BE2C (cell line): ENCODE results near the gene DENND6A.

Experiments used
- DNase-seq: peaks from one replicate; pipeline ENCODE4 v3.0.0-alpha.2; 2020
- H3K27me3 ChIP-seq: fragments of 250-450 bp; sonication (Bioruptor Pico); 2 replicates; pipeline ENCODE4 v1.5.1; 2020; ENCODE audit warnings: mild to moderate bottlenecking
- H3K36me3 ChIP-seq: fragments of 250-450 bp; sonication (Bioruptor Pico); 2 replicates; pipeline ENCODE4 v1.5.1; 2020; ENCODE audit warnings: mild to moderate bottlenecking
- H3K4me1 ChIP-seq: fragments of 250-450 bp; sonication (Bioruptor Pico); 2 replicates; pipeline ENCODE4 v1.5.1; 2020
- H3K4me3 ChIP-seq: 2 replicates; pipeline ENCODE4 v1.5.1; 2011; ENCODE audit warnings: low read depth, low read length
- H3K9me3 ChIP-seq: fragments of 250-450 bp; sonication (Bioruptor Pico); 2 replicates; pipeline ENCODE4 v1.5.1; 2020
- TF ChIP-seq, protein P1 (sequence below): IDR thresholded peaks from 2 replicates; pipeline ENCODE4 v1.5.1; 2012; ENCODE audit warnings: mild to moderate bottlenecking, low read depth, low read length

The DENND6A gene

DNA sequence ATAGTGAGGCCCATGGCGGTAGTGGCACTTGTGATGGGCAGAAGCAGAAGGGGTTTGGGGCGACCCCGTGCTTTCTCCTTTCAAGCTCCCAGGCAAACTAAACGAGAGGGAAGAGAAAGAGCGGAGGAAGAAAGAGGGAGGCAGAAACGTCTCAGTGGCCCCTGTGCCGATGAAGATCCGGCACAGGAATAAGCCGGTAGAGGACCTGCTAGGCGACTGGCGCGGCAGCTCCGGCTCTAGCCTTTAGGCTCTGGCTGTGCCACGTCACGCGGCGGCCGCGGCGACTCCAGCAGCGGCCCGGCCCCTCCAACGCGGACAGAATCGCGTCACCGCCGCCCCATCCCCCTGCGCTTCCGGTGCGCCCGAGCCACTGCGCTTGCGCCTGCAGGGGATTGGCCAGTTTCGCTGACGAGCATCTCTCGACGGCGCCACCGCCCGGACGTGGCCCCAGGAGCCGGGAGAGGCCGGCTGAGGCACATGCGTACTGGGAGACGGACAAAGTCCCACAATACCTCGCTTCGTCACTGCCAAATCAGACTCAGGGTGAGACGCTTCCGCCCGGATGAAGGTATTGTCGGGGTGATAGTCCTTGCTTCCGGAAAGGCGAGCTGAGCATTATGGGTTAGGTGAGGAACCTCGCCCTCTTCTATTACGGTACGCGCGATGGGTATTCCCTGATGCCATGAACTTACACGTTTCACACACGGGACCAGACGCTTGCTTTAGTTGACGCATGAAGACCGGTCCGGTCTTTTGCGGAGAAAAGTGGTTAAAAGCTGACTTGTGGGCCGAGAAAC lies 95.6 kb downstream of the DENND6A start, which contains the start of gene ARF4:
Gene ARF4, minus strand, starts transcription at position 218 of the 797 bp plus-strand sequence. Its CDS starts 204 bp downstream, at position 14.
- Histone ChIP-seq H3K27me3 (no peaks in the 10 kb centered on the region), H3K4me3 (peak within 1 kb of the TSS; percentile 88), H3K9me3 (no peaks in the 10 kb centered on the region), H3K4me1 (no peaks in the 10 kb centered on the region), H3K36me3 (no peaks in the 10 kb centered on the region)
- peak; percentile 95 for DNase-seq
- TF ChIP-seq, protein P1, sequence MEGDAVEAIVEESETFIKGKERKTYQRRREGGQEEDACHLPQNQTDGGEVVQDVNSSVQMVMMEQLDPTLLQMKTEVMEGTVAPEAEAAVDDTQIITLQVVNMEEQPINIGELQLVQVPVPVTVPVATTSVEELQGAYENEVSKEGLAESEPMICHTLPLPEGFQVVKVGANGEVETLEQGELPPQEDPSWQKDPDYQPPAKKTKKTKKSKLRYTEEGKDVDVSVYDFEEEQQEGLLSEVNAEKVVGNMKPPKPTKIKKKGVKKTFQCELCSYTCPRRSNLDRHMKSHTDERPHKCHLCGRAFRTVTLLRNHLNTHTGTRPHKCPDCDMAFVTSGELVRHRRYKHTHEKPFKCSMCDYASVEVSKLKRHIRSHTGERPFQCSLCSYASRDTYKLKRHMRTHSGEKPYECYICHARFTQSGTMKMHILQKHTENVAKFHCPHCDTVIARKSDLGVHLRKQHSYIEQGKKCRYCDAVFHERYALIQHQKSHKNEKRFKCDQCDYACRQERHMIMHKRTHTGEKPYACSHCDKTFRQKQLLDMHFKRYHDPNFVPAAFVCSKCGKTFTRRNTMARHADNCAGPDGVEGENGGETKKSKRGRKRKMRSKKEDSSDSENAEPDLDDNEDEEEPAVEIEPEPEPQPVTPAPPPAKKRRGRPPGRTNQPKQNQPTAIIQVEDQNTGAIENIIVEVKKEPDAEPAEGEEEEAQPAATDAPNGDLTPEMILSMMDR = no peak

DNA sequence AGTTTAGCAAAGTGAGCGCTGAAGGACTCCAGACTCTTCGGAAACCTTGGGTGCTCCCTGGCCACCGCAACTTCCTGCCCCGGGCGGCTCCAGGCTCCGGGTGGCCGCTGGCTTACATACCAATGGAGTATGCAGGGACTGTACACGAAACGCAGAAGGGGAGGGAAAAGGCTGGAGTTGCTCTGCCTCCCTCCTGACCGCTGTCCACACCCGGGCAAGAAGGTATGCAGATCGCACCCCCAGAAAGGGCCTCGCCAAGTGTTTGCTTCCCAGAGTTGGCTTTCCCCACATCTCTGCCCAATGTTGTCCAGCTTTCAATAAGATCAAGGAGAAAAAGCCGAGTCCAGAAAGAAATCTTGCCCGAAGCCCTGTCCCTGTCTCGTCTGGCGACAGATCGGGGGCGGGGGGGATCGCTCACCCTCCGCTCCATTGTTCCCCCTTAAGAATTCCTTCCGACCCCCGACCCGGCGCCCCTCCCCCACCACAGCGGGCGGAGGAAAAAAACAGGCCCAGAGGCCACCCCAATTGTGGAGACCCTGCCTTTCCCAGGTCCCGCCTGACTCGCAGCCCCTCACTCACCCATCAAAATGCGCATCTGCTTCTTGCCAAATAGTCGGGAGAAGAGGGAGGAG lies 96.3 kb downstream of the DENND6A start:
- Histone ChIP-seq H3K4me1 (no peaks in the 10 kb centered on the region), H3K9me3 (no peaks in the 10 kb centered on the region), H3K27me3 (no peaks in the 10 kb centered on the region), H3K36me3 (no peaks in the 10 kb centered on the region), H3K4me3 (peak overlapping the region; percentile 88)
- DNase-seq = peak; percentile 42
- TF ChIP-seq, protein P1 = no peak

DNA sequence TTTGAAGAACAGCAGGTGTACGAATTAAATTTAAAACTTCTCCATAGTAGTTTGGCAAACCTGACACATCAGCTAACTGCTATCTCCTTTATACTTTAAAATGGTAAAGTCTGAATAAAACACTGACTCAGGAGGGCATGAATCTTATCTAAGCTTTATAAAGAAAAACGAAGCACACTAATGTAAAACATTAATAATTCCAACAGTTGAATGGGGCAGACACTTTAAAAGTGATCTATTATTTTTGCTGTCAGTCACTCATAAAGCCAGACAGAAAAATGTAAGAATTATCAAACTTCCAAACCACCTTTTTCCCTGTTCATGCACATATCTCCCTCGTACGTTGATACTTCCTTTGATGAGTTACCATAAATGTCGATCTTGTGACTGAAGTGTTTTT lies 98.3 kb downstream of the DENND6A start:
- Histone ChIP-seq H3K27me3 (no peaks in the 10 kb centered on the region), H3K36me3 (no peaks in the 10 kb centered on the region), H3K4me1 (no peaks in the 10 kb centered on the region), H3K4me3 (no peak overlapping the region), H3K9me3 (no peaks in the 10 kb centered on the region)
- TF ChIP-seq, protein P1 = no peak
- DNase-seq = no peak

DNA sequence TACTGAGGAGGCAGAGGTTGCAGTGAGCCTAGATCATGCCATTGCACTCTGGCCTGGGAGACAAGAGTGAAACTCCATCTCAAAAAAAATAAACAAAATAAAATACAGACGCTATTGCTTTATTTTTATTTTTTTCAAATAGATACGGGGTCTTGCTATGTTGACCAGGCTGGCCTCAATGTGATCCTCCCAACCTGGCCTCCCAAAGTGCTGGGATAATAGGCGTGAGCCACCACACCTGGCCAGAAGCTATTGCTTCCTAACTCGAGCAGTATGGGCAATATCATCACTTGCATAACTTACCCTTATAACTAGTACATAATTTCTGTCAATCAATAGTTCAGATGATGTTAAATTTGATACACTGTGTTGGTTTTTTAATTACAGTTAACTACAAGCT lies 98.7 kb downstream of the DENND6A start:
- DNase-seq = no peak
- H3K36me3 ChIP-seq = no peaks in the 10 kb centered on the region
- H3K9me3 ChIP-seq = no peaks in the 10 kb centered on the region
- no peaks in the 10 kb centered on the region for H3K27me3 ChIP-seq
- H3K4me1 ChIP-seq = no peaks in the 10 kb centered on the region
- H3K4me3 ChIP-seq = no peak overlapping the region
- TF ChIP-seq, protein P1 = no peak

DNA sequence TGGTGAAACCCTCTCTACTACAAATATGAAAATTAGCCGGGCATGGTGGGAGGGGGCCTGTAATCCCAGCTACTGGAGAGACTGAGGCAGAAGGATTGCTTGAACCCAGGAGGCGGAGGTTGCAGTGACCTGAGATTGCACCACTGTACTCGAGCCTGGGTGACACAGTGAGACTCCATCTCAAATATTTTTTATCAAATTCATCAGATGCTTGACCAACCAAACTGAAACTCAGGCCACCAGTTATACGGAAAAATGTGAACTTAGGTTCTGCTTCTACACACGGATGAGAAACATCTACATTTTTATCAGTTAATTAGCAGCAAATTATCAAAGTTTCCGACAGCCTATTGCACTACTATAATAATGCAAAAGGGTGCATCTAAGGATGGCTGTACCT lies 100.6 kb downstream of the DENND6A start:
- TF ChIP-seq, protein P1 = no peak
- Histone ChIP-seq H3K9me3 (no peaks in the 10 kb centered on the region), H3K27me3 (no peaks in the 10 kb centered on the region), H3K4me1 (no peaks in the 10 kb centered on the region), H3K36me3 (no peaks in the 10 kb centered on the region), H3K4me3 (no peak overlapping the region)
- DNase-seq = no peak

DNA sequence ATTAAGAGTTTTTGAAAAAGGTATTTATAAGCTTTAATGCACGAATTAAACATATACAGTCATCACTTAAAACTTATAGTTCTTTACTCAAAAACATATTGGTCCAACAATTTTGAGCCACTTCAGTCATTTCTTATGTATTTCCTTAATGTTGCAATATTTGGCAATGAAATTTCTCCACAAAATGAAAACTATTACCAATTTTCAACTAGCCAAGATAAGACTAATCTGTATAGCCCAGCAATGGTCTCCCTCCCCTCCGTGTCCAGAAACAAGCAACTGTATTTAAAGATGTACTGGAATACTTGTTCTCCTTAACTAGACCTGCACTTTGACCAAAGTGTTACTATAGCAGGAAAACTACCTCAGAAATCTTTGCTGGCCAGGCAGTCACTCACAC lies 105.0 kb downstream of the DENND6A start:
- no peak for DNase-seq
- Histone ChIP-seq H3K4me1 (no peaks in the 10 kb centered on the region), H3K27me3 (no peaks in the 10 kb centered on the region), H3K36me3 (no peaks in the 10 kb centered on the region), H3K4me3 (no peak overlapping the region), H3K9me3 (no peaks in the 10 kb centered on the region)
- TF ChIP-seq, protein P1 = no peak
